A673 (cell line): ENCODE data around the gene SNRPD2.

Experiments
- EZH2 ChIP-seq: fragments of 200-600 bp; sonication (generic); IDR thresholded peaks from 2 replicates; pipeline ENCODE4 v1.6.1; 2017; ENCODE audit warnings: borderline replicate concordance, low read depth, mild to moderate bottlenecking, mixed read lengths, antibody characterized with exemption, low read length; ENCODE audit not compliant: poor library complexity, severe bottlenecking
- TF ChIP-seq, protein P1 (sequence below): fragments of 300-800, 200-600 bp; sonication (generic); conservative IDR thresholded peaks from 2 replicates; pipeline ENCODE4 v1.5.1; 2017; ENCODE audit warnings: low read depth, mild to moderate bottlenecking, antibody characterized with exemption, low read length, moderate library complexity, mixed read lengths

GRCh38 chr19:45682117-45682516 lies 9.6 kb downstream of the SNRPD2 start:
- TF ChIP-seq, protein P1, sequence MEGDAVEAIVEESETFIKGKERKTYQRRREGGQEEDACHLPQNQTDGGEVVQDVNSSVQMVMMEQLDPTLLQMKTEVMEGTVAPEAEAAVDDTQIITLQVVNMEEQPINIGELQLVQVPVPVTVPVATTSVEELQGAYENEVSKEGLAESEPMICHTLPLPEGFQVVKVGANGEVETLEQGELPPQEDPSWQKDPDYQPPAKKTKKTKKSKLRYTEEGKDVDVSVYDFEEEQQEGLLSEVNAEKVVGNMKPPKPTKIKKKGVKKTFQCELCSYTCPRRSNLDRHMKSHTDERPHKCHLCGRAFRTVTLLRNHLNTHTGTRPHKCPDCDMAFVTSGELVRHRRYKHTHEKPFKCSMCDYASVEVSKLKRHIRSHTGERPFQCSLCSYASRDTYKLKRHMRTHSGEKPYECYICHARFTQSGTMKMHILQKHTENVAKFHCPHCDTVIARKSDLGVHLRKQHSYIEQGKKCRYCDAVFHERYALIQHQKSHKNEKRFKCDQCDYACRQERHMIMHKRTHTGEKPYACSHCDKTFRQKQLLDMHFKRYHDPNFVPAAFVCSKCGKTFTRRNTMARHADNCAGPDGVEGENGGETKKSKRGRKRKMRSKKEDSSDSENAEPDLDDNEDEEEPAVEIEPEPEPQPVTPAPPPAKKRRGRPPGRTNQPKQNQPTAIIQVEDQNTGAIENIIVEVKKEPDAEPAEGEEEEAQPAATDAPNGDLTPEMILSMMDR, result no peak
- TF ChIP-seq EZH2, result no peak
